HFFc6 (cell line): ENCODE data around the gene NPAS2. TPM values are rescaled to one million over a fixed set of nuclear protein-coding genes. Genes with fewer than 3 reads are reported as not detected.

ENCODE experiments used
- DNase-seq: peaks from one replicate; pipeline ENCODE4 v3.0.0-alpha.2; 2018
- H3K27ac Mint-ChIP-seq: 2 replicates; pipeline ENCODE4 v1.8.0; 2020; ENCODE audit warnings: mild to moderate bottlenecking, mixed read lengths
- H3K27me3 Mint-ChIP-seq: 2 replicates; pipeline ENCODE4 v1.8.0; 2021; ENCODE audit warnings: mild to moderate bottlenecking, moderate library complexity, mixed read lengths; ENCODE audit not compliant: insufficient read depth
- H3K36me3 Mint-ChIP-seq: 2 replicates; pipeline ENCODE4 v1.8.0; 2021; ENCODE audit warnings: low read depth, mixed read lengths
- H3K4me1 Mint-ChIP-seq: 2 replicates; pipeline ENCODE4 v1.8.0; 2020; ENCODE audit warnings: low read depth, mixed read lengths
- H3K4me3 Mint-ChIP-seq: 2 replicates; pipeline ENCODE4 v1.8.0; 2020; ENCODE audit warnings: mild to moderate bottlenecking, moderate library complexity, mixed read lengths
- H3K9me3 Mint-ChIP-seq: 2 replicates; pipeline ENCODE4 v1.8.0; 2020; ENCODE audit warnings: mild to moderate bottlenecking, mixed read lengths
- CTCF ChIP-seq: fragments of 200-600 bp; sonication (generic); IDR thresholded peaks from 2 replicates; pipeline ENCODE4 v1.5.0; 2021; ENCODE audit warnings: antibody characterized with exemption, mild to moderate bottlenecking
- total RNA-seq, 6 experiments: library from RNA; stranded (reverse); fragmentation: NEBNext Ultra II Directional; extraction: Animal tissue kit (Norgen Biotek cat#: 25700); gene quantifications; 2 replicates in 1 of 6; 3 replicates in 5 of 6; pipeline ENCODE4 v1.2.3, GENCODE V29; 2021

NPAS2 gene
- total RNA-seq, 6 experiments from 2014 or later: 8.8 to 14.7 (median 9.3) TPM

- H3K27me3 Mint-ChIP-seq: no peaks in the 10 kb centered on the region
- no peak for DNase-seq
- H3K27ac Mint-ChIP-seq: no peak overlapping the region
- H3K9me3 Mint-ChIP-seq: no peaks in the 10 kb centered on the region
- peaks cover 37% of the 10 kb centered on the region for H3K36me3 Mint-ChIP-seq
- no peak overlapping the region for H3K4me3 Mint-ChIP-seq
- peaks cover 29% of the 10 kb centered on the region for H3K4me1 Mint-ChIP-seq
- no peak for TF ChIP-seq CTCF
Measured at GRCh38 chr2:100907832-100908231, 87.9 kb downstream of the NPAS2 start.

- DNase-seq: no peak
- peaks cover 12% of the 10 kb centered on the region for H3K4me1 Mint-ChIP-seq
- H3K4me3 Mint-ChIP-seq: no peak overlapping the region
- no peaks in the 10 kb centered on the region for H3K9me3 Mint-ChIP-seq
- TF ChIP-seq CTCF: no peak
- no peaks in the 10 kb centered on the region for H3K27me3 Mint-ChIP-seq
- H3K36me3 Mint-ChIP-seq: peaks cover 48% of the 10 kb centered on the region
- no peak overlapping the region for H3K27ac Mint-ChIP-seq
Measured at GRCh38 chr2:100909534-100910081, 89.7 kb downstream of the NPAS2 start.

DNA sequence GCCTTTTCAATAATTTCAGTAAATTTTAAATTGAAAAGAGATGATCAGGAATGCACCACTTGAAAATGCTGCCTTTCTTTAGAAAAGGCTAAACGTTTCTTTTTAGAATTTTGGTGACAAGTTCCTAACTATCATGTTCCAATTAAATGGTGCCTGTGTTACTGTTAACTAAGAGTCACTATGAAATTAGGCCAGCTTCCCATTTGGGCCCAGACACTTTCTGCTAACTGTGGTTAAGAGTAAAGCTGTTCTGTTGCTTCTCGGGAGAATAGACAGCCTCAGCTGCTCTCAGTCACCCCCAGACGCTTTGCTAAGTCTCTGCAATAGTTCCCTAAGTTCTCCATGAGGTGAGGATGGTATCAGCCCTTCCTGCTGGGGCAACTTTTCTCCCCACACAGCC, 90.2 kb downstream of the NPAS2 start:
- no peaks in the 10 kb centered on the region for H3K27me3 Mint-ChIP-seq
- TF ChIP-seq CTCF: no peak
- H3K36me3 Mint-ChIP-seq: peaks cover 50% of the 10 kb centered on the region
- no peaks in the 10 kb centered on the region for H3K9me3 Mint-ChIP-seq
- H3K27ac Mint-ChIP-seq: no peak overlapping the region
- H3K4me3 Mint-ChIP-seq: no peak overlapping the region
- DNase-seq: no peak
- H3K4me1 Mint-ChIP-seq: peaks cover 7% of the 10 kb centered on the region

- Mint-ChIP-seq H3K27me3 (peaks cover 2% of the 10 kb centered on the region; the same call in 1 of the 2 replicates), H3K27ac (no peak overlapping the region), H3K36me3 (peaks cover 27% of the 10 kb centered on the region), H3K9me3 (no peaks in the 10 kb centered on the region), H3K4me1 (peaks cover 21% of the 10 kb centered on the region), H3K4me3 (no peak overlapping the region)
- no peak for DNase-seq
- TF ChIP-seq CTCF: peak; percentile 60; the same call in 1 of the 2 replicates
Measured at GRCh38 chr2:100919316-100919715, 99.4 kb downstream of the NPAS2 start.

GRCh38 chr2:100921685-100922161, 101.8 kb downstream of the NPAS2 start:
- H3K9me3 Mint-ChIP-seq: no peaks in the 10 kb centered on the region
- H3K4me3 Mint-ChIP-seq: peak overlapping the region; percentile 11; the same call in 1 of the 2 replicates
- H3K27me3 Mint-ChIP-seq: peaks cover 2% of the 10 kb centered on the region; the same call in 1 of the 2 replicates
- H3K27ac Mint-ChIP-seq: peak overlapping the region; percentile 67
- peaks cover 39% of the 10 kb centered on the region for H3K4me1 Mint-ChIP-seq
- peak; percentile 88 for DNase-seq
- no peak for TF ChIP-seq CTCF
- H3K36me3 Mint-ChIP-seq: peaks cover 23% of the 10 kb centered on the region
